K562 (cell line): ENCODE data around the gene RCE1. TPM values are rescaled to one million over a fixed set of nuclear protein-coding genes. Genes with fewer than 3 reads are reported as not detected.

Source experiments
- CHD7 ChIP-seq: fragments of 200-600 bp; sonication (generic); IDR thresholded peaks from one replicate; pipeline ENCODE4 v1.6.1; 2012; ENCODE audit warnings: mild to moderate bottlenecking, low read depth, low read length, inconsistent platforms
- EP300 ChIP-seq: IDR thresholded peaks from 2 replicates; pipeline ENCODE4 v1.6.1; 2012; ENCODE audit warnings: low read length, improper control_type of control experiment
- polyA plus RNA-seq, 8 experiments: library from polyadenylated mRNA; depleted of rRNA in 4 of 8; stranded (reverse) in 5 of 8; unstranded in 3 of 8; fragments of >200 nt; fragmentation: Nextera tagmentation in 2 of 8; fragmentation: Illumina TruSeq in 1 of 8; extraction: Ambion mirVana in 2 of 8; extraction: Trizol in 1 of 8; gene quantifications; 2 replicates each; pipeline versions ENCODE4 v1.2.1 to v1.2.3, GENCODE V29; 2011 to 2014; ENCODE audit warnings: inconsistent platforms in 1 of 8, missing spikeins in 1 of 8
- total RNA-seq, 7 experiments: library from RNA; depleted of rRNA in 6 of 7; stranded (reverse); fragments of >200 nt in 6 of 7; fragmentation: Illumina TruSeq in 2 of 7; extraction: Trizol in 2 of 7; gene quantifications; 2 replicates each; pipeline versions ENCODE4 v1.2.1 to v1.2.3, GENCODE V29; 2011 to 2021; ENCODE audit warnings: low replicate concordance in 1 of 7

Gene RCE1
- total and polyA plus RNA-seq, 9 of the 15 experiments (the other 6 are each of a cell fraction or from before 2014, with no cell fraction given): 0.75 to 41.5 (median 15.1) TPM

- TF ChIP-seq CHD7 (no peak), EP300 (peak; percentile 48)
- TF ChIP-seq, all 486 proteins: peak for 126
Measured at GRCh38 chr11:66855574-66856495, 12.6 kb downstream of the RCE1 start (continued).
